Neural progenitor cell (in vitro differentiated cells): ENCODE measurements around the gene STX16.

Experiments
- CTCF ChIP-seq: fragments of 200-600 bp; sonication (generic); IDR thresholded peaks from 2 replicates; pipeline ENCODE4 v1.5.1; 2017; ENCODE audit warnings: antibody characterized with exemption, mild to moderate bottlenecking
- EZH2 ChIP-seq: fragments of 200-600 bp; sonication (generic); IDR thresholded peaks from 2 replicates; pipeline ENCODE4 v1.6.1; 2017; ENCODE audit warnings: antibody characterized with exemption, mild to moderate bottlenecking, moderate library complexity
- EZH2phosphoT487 ChIP-seq: fragments of 200-600 bp; sonication (generic); IDR thresholded peaks from 2 replicates; pipeline ENCODE4 v1.6.1; 2017; ENCODE audit warnings: antibody characterized with exemption

GRCh38 chr20:58635279-58635665 is 15.8 kb upstream of the STX16 start:
- TF ChIP-seq CTCF (no peak), EZH2 (no peak), EZH2phosphoT487 (no peak)
